Measurements from ENCODE around the gene CXCL1. TPM values are rescaled to one million over a fixed set of nuclear protein-coding genes. Genes with fewer than 3 reads are reported as not detected.

The CXCL1 gene
- total and polyA plus RNA-seq, 7 donors, result 1.5 to 222 (median 6.8) TPM

DNA sequence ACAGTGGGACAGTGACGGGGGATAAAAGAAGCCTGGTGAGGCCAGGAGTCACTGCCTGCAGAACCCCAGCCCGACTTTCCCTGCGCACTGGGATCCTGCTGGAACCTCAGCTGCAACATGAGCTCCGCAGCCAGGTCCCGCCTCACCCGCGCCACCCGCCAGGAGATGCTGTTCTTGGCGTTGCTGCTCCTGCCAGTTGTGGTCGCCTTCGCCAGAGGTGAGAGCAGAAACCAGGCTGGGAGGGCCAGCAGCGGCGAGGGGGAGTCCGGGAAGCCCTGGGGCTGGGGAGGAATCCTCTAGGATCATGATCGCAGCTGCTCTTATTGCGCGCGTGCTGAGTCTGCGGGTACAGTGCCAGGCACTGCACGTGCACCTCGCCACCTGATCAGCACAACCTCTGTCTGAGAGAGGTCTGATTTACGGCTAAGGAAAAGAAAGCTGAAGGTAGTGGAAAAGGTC, 15.9 kb upstream of the CXCL1 start, which contains the start of gene PF4V1:
PF4V1 (plus strand) TSS at position 51 of the 459 bp plus-strand sequence; CDS start at position 118, 67 bp downstream.
- H3K27me3 ChIP-seq, result no peaks in the 10 kb centered on the region
- H3K36me3 ChIP-seq, result no peaks in the 10 kb centered on the region
- DNase-seq, result peak; percentile 69
- H3K9me3 ChIP-seq, result no peaks in the 10 kb centered on the region
- peak within 1 kb of the TSS in 3 of 4 donors; percentile 25 to 32 (median 32) for H3K4me3 ChIP-seq
- H3K4me1 ChIP-seq, result peaks cover 0 to 8% (median 0%) of the 10 kb centered on the region in 4 donors
- TF ChIP-seq POLR2A (IDR thresholded peaks at IDR 0.05), result no peak
- no peak for TF ChIP-seq POLR2AphosphoS5 (IDR thresholded peaks at IDR 0.05)
- TF ChIP-seq, protein P1, sequence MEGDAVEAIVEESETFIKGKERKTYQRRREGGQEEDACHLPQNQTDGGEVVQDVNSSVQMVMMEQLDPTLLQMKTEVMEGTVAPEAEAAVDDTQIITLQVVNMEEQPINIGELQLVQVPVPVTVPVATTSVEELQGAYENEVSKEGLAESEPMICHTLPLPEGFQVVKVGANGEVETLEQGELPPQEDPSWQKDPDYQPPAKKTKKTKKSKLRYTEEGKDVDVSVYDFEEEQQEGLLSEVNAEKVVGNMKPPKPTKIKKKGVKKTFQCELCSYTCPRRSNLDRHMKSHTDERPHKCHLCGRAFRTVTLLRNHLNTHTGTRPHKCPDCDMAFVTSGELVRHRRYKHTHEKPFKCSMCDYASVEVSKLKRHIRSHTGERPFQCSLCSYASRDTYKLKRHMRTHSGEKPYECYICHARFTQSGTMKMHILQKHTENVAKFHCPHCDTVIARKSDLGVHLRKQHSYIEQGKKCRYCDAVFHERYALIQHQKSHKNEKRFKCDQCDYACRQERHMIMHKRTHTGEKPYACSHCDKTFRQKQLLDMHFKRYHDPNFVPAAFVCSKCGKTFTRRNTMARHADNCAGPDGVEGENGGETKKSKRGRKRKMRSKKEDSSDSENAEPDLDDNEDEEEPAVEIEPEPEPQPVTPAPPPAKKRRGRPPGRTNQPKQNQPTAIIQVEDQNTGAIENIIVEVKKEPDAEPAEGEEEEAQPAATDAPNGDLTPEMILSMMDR (IDR thresholded peaks at IDR 0.05), result peak in 2 of 4 experiments; percentile 14 to 42
- WGBS, 2 donors, result 29 to 37% methylated on average over 22 of the region's 22 CpGs
- intact Hi-C loops (cut with DNase I), result no loop called here
- no peak within 1 kb of the TSS for H3K27ac ChIP-seq

DNA sequence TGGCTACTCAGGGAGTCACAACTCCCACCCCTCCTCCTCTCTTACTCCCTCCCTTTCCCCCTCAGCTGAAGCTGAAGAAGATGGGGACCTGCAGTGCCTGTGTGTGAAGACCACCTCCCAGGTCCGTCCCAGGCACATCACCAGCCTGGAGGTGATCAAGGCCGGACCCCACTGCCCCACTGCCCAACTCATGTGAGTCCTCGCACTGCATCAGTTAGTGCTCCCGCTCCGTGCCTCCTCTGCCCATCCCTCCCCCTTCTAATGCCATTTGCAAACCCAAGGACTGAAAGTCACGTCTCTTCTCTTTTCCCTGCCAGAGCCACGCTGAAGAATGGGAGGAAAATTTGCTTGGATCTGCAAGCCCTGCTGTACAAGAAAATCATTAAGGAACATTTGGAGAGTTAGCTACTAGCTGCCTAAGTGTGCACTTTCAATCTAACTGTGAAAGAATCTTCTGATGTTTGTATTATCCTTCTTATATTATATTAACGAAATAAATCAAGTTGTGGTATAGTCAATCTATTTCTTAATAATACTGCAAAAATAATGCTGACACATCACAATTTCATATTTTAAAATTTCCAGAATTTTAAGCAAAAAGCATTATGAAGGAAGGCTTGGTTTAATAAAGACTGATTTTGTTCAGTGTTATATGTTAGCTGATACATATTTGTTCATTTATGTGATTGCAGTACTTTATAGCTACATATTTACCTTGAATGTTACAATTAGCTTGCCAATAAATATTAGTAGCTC, 15.3 kb upstream of the CXCL1 start:
- TF ChIP-seq EP300 (IDR thresholded peaks at IDR 0.05), result no peak
- TF ChIP-seq, protein P1 (IDR thresholded peaks at IDR 0.05), result no peak
- TF ChIP-seq POLR2A (IDR thresholded peaks at IDR 0.05), result no peak
- TF ChIP-seq POLR2AphosphoS5 (IDR thresholded peaks at IDR 0.05), result no peak
- Histone ChIP-seq H3K4me3 (peak overlapping the region in 3 of 4 donors; percentile 25 to 32 (median 32)), H3K9me3 (no peaks in the 10 kb centered on the region), H3K36me3 (no peaks in the 10 kb centered on the region), H3K4me1 (peaks cover 0 to 8% (median 0%) of the 10 kb centered on the region in 4 donors), H3K27ac (no peak overlapping the region), H3K27me3 (no peaks in the 10 kb centered on the region)
- intact Hi-C loops (cut with DNase I), result no loop called here
- no peak for DNase-seq
- 57 to 60% methylated on average over 8 of the region's 8 CpGs for WGBS, 2 donors

DNA sequence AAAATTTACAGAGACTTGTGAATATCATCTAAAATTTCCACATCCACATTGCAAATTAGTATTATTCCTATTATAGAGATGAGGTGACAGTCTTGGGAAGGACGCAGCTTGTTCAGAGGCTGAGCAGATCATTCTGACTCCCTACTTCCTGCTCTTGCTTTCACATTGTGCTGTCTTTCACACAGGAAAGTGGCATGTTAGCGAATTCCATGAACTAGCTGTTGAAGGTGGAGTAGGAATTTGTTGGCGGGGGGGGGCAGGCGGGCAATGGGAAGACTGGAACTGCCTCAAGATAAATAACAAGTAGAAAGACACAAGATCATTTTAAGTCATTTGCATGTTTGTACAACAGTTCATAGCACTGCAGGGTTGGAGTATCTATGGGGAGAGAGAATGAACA, 13.8 kb upstream of the CXCL1 start:
- no peak for DNase-seq
- Histone ChIP-seq H3K27me3 (no peaks in the 10 kb centered on the region), H3K4me1 (peaks cover 0 to 8% (median 0%) of the 10 kb centered on the region in 4 donors), H3K27ac (no peak overlapping the region), H3K4me3 (no peak overlapping the region), H3K36me3 (no peaks in the 10 kb centered on the region), H3K9me3 (no peaks in the 10 kb centered on the region)
- intact Hi-C loops (cut with DNase I), result no loop called here
- TF ChIP-seq, protein P1 (IDR thresholded peaks at IDR 0.05), result no peak
- TF ChIP-seq POLR2AphosphoS5 (IDR thresholded peaks at IDR 0.05) (no peak), POLR2A (IDR thresholded peaks at IDR 0.05) (no peak), EP300 (IDR thresholded peaks at IDR 0.05) (no peak)
- WGBS, 2 donors, result 69 to 83% methylated on average over 4 of the region's 4 CpGs

DNA sequence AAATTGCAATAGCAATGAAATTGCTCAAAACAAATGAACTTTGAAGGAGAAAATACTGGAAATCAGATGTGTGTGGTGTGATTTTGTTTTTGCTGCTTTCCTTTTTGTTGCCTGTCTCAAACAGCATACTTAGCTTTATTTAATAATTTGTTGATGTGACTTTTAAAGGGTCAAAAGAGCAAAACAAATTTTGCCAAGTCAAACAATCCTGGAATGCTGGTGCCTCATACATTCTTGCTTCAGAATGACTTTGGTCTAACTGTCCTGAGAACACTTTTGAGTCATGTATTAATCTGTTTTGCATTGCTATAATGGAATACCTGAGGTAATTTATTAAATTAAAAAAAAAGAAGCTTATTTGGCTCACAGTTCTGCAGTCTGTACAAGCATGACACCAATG, 12.7 kb upstream of the CXCL1 start:
- no peaks in the 10 kb centered on the region for H3K36me3 ChIP-seq
- no peaks in the 10 kb centered on the region for H3K9me3 ChIP-seq
- DNase-seq, result no peak
- TF ChIP-seq EP300 (IDR thresholded peaks at IDR 0.05), result no peak
- no peak for TF ChIP-seq POLR2AphosphoS5 (IDR thresholded peaks at IDR 0.05)
- TF ChIP-seq POLR2A (IDR thresholded peaks at IDR 0.05), result no peak
- TF ChIP-seq, protein P1 (IDR thresholded peaks at IDR 0.05), result no peak
- peaks cover 0 to 8% (median 0%) of the 10 kb centered on the region in 4 donors for H3K4me1 ChIP-seq
- H3K4me3 ChIP-seq, result no peak overlapping the region
- no peaks in the 10 kb centered on the region for H3K27me3 ChIP-seq
- intact Hi-C loops (cut with DNase I), result no loop called here
- no peak overlapping the region for H3K27ac ChIP-seq

All from sigmoid colon (tissue), 7 donors.